HepG2 (cell line): ENCODE results near the gene CDC34. TPM values are rescaled to one million over a fixed set of nuclear protein-coding genes. Genes with fewer than 3 reads are reported as not detected.

ENCODE experiments used
- ATAC-seq: fragments of 200-7000 bp; cut with Tn5 transposase; 3 replicates; pipeline ENCODE4 v1.9.1; 2020; ENCODE audit warnings: mild to moderate bottlenecking, moderate library complexity
- BruUV-seq: library from RNA; stranded (reverse); fragments of 400-500 nt; replicated peaks from 2 replicates; lab custom pipeline; 2021; lab: Mats Ljungman, UMichigan
- CTCF ChIA-PET: fragments of 300-600 bp; formaldehyde crosslinking; extraction: SDS; loops from one replicate; lab custom pipeline; 2021; ENCODE audit warnings: low total read pairs, inconsistent platforms, low intra/inter-chr PET ratio; lab: Yijun Ruan, JAX
- POLR2A ChIA-PET: fragments of 350-600 bp; sonication (Branson Sonifier 250); formaldehyde crosslinking; loops from one replicate; lab custom pipeline; 2020; ENCODE audit warnings: antibody characterized with exemption, inconsistent platforms; lab: Yijun Ruan, JAX
- DNase-seq: peaks from one replicate; pipeline ENCODE4 v3.0.0-alpha.2; 2015; ENCODE audit warnings: low spot score
- FAIRE-seq: peaks from 3 replicates; lab custom pipeline; 2011; peaks lifted over from hg19 to GRCh38; lab: Jason Lieb, UNC
- H2AFZ ChIP-seq: one replicate; pipeline ENCODE4 v1.6.1; 2011; ENCODE audit warnings: low read length, inconsistent platforms
- H3K27ac ChIP-seq: fragments of 300-600 bp; 3 replicates; pipeline ENCODE4 v1.8.0; 2011; ENCODE audit warnings: mixed run types, mild to moderate bottlenecking, mixed read lengths, low read length, inconsistent platforms; ENCODE audit not compliant: insufficient read depth; ENCODE audit errors: extremely low read length
- H3K27me3 ChIP-seq, 2 experiments: fragments of 200-600 bp in 1 of 2; 2 replicates in 1 of 2; 3 replicates in 1 of 2; pipeline versions ENCODE4 v1.6.0 to v1.8.0; 2011; ENCODE audit warnings: low read length in 2 of 2, mild to moderate bottlenecking in 2 of 2, moderate library complexity in 2 of 2, inconsistent platforms in 1 of 2; ENCODE audit not compliant: insufficient read depth in 2 of 2, control insufficient read depth in 1 of 2
- H3K36me3 ChIP-seq, 2 experiments: fragments of 200-600 bp in 1 of 2; replicated peaks in 1 of 2; 2 replicates in 1 of 2; 3 replicates in 1 of 2; pipeline versions ENCODE4 v1.5.1 to v1.8.0; 2011; ENCODE audit warnings: low read length in 2 of 2, inconsistent platforms in 1 of 2; ENCODE audit not compliant: insufficient read depth in 2 of 2, control insufficient read depth in 1 of 2
- H3K4me1 ChIP-seq: 2 replicates; pipeline ENCODE4 v1.5.1; 2012; ENCODE audit warnings: low read length, inconsistent platforms; ENCODE audit not compliant: insufficient read depth
- H3K4me2 ChIP-seq: 2 replicates; pipeline ENCODE4 v1.6.0; 2011; ENCODE audit warnings: low read depth, low read length, inconsistent platforms
- H3K4me3 ChIP-seq, 3 experiments: fragments of 200-600 bp in 1 of 3; sonication (generic), shearing (Covaris generic) in 1 of 3; replicated peaks in 1 of 3; 2 replicates each; pipeline ENCODE4 v1.5.1; 2011 to 2016; ENCODE audit warnings: low read length in 3 of 3, inconsistent platforms in 2 of 3, low read depth in 2 of 3, mild to moderate bottlenecking in 2 of 3, control low read depth in 1 of 3, mixed read lengths in 1 of 3; ENCODE audit not compliant: insufficient read depth in 1 of 3
- H3K79me2 ChIP-seq: one replicate; pipeline ENCODE4 v1.6.1; 2011; ENCODE audit warnings: low read length, inconsistent platforms; ENCODE audit not compliant: insufficient read depth
- H3K9ac ChIP-seq: 2 replicates; pipeline ENCODE4 v1.6.0; 2011; ENCODE audit warnings: mild to moderate bottlenecking, low read depth, low read length, inconsistent platforms; ENCODE audit not compliant: insufficient read depth
- H3K9me3 ChIP-seq: 2 replicates; pipeline ENCODE4 v1.5.1; 2012; ENCODE audit warnings: mild to moderate bottlenecking, low read length
- H4K20me1 ChIP-seq: 2 replicates; pipeline ENCODE4 v1.6.0; 2011; ENCODE audit warnings: inconsistent platforms, mild to moderate bottlenecking, low read length, moderate library complexity; ENCODE audit not compliant: insufficient read depth
- AGO2 ChIP-seq: fragments of 200-400 bp; formaldehyde crosslinking; optimal IDR thresholded peaks from 2 replicates; pipeline ENCODE3; 2017; ENCODE audit warnings: mild to moderate bottlenecking, low read depth, low read length, moderate library complexity
- AHR ChIP-seq: IDR thresholded peaks from 2 replicates; pipeline ENCODE4 v1.6.1; 2018; ENCODE audit warnings: missing genetic modification reagents, missing compliant biosample characterization
- GABPB1 ChIP-seq: IDR thresholded peaks from 2 replicates; pipeline ENCODE4 v1.6.1; 2016; ENCODE audit warnings: mild to moderate bottlenecking, missing genetic modification reagents, moderate library complexity, missing compliant biosample characterization
- POLR2AphosphoS5 ChIP-seq: IDR thresholded peaks from 2 replicates; pipeline ENCODE4 v1.6.1; 2012; ENCODE audit warnings: low read depth, low read length
- RBFOX2 ChIP-seq: fragments of 200-400 bp; formaldehyde crosslinking; IDR thresholded peaks from 2 replicates; pipeline ENCODE4 v1.6.1; 2017; ENCODE audit warnings: low read depth, mild to moderate bottlenecking, low read length
- RBM22 ChIP-seq: fragments of 200-400 bp; formaldehyde crosslinking; optimal IDR thresholded peaks from 2 replicates; pipeline ENCODE3; 2017; ENCODE audit warnings: mild to moderate bottlenecking, low read length, moderate library complexity
- SIN3B ChIP-seq: fragments of 150-350 bp; IDR thresholded peaks from 2 replicates; pipeline ENCODE4 v1.6.1; 2014; ENCODE audit warnings: low read length
- ZBTB20 ChIP-seq: sonication (generic); formaldehyde crosslinking; IDR thresholded peaks from 2 replicates; pipeline ENCODE4 v1.8.1; 2023; ENCODE audit warnings: missing genetic modification reagents, low read depth, mild to moderate bottlenecking, borderline replicate concordance
- ZNF12 ChIP-seq: sonication (generic); formaldehyde crosslinking; IDR thresholded peaks from 2 replicates; pipeline ENCODE4 v1.5.0; 2020; ENCODE audit warnings: missing genetic modification reagents
- ZNF121 ChIP-seq: sonication (generic); formaldehyde crosslinking; IDR thresholded peaks from 2 replicates; pipeline ENCODE4 v1.5.0; 2020; ENCODE audit warnings: mild to moderate bottlenecking, missing genetic modification reagents
- ZNF18 ChIP-seq: sonication (generic); formaldehyde crosslinking; IDR thresholded peaks from 2 replicates; pipeline ENCODE4 v1.8.0; 2022; ENCODE audit warnings: mild to moderate bottlenecking, missing genetic modification reagents; ENCODE audit not compliant: insufficient replicate concordance
- ZNF335 ChIP-seq: sonication (generic); formaldehyde crosslinking; IDR thresholded peaks from 2 replicates; pipeline ENCODE4 v1.4.0; 2020; ENCODE audit warnings: missing genetic modification reagents
- ZNF619 ChIP-seq: sonication (generic); formaldehyde crosslinking; IDR thresholded peaks from 2 replicates; pipeline ENCODE4 v1.4.0; 2020; ENCODE audit warnings: mild to moderate bottlenecking, missing genetic modification reagents
- WGBS: methylation state at CpG from one replicate; pipeline ENCODE4 v1.1.6; 2017; ENCODE audit warnings: low lambda C conversion rate; 5-methylcytosine and 5-hydroxymethylcytosine counted together
- in situ Hi-C: cut with HindIII; loops from 2 replicates; pipeline ENCODE4 v1.10.0; 2017; ENCODE audit warnings: low pct_unique_long_range_greater_than_20kb; ENCODE audit not compliant: extremely low pct_ligation_motif_present
- intact Hi-C: fragments of 100-400 bp; cut with micrococcal nuclease; formaldehyde crosslinking; loops from one replicate; pipeline ENCODE4 v1.10.0; 2022; ENCODE audit not compliant: unreplicated experiment
- polyA plus RNA-seq, 8 experiments: library from polyadenylated mRNA; depleted of rRNA in 3 of 8; stranded (reverse) in 7 of 8; unstranded in 1 of 8; fragments of >200 nt; fragmentation: Illumina TruSeq in 4 of 8; extraction: Trizol in 4 of 8; gene quantifications; 2 replicates each; pipeline versions ENCODE4 v1.2.1 to v1.2.3, GENCODE V29; 2011 to 2016; ENCODE audit warnings: low read depth in 4 of 8, missing spikeins in 1 of 8, mixed read lengths in 1 of 8; ENCODE audit not compliant: insufficient read depth in 1 of 8
- total RNA-seq, 5 experiments: library from RNA; depleted of rRNA; stranded (reverse); fragments of >200 nt; fragmentation: Illumina TruSeq; extraction: Trizol; gene quantifications; 2 replicates each; pipeline ENCODE4 v1.2.3, GENCODE V29; 2016; ENCODE audit warnings: low read depth in 1 of 5
- TF ChIP-seq, protein P1 (sequence below): fragments of 450-650 bp; IDR thresholded peaks from 2 replicates; pipeline ENCODE4 v1.6.1; 2016

Gene CDC34
- total and polyA plus RNA-seq, 2 of the 13 experiments (the other 11 are each of a cell fraction or from before 2014, with no cell fraction given), result 138 to 150 TPM

DNA sequence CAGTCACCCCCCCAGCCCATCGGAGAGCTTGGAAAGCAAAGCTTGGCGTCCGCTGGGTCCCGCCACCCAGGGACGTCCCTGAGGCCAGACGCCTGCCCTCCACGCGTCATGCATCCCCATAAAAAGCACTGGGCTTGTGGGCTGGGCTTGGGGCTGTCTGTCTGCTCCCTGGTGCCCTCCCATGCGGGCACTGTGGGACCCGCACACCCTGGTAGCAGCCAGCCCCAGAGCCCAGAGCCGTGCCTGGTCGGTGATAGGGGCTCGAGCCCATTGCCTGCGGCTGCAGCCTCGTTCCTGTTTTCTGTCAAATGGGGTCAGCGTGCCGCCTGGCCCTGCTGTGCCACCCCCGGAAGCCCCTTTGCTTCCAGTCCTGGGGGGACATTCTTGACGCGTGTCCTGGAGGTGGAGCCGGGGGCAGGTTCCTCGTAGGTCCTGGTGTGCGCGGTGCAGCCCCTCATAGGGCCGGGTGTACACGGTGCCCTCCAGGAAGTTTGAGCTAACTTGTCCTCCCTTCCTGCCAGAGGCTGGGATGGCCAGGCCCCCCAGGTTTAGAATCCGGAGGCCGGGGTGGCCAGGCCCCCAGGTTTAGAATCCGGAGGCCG is 8.0 kb downstream of the CDC34 start:
- POLR2A ChIA-PET, result interaction anchor here (1.1 kb wide), 1 partner anchor 16 kb away, joined by 3 read pairs; no protein-coding TSS in a partner anchor
- Histone ChIP-seq H3K4me2 (no peak overlapping the region), H3K9me3 (no peaks in the 10 kb centered on the region)
- intact Hi-C loops, result no loop called here
- no peak for ATAC-seq
- TF ChIP-seq RBM22, result peak; percentile 16
- TF ChIP-seq AGO2, result peak; percentile 21
- peak; percentile 56; the same call in 1 of the 2 replicates for TF ChIP-seq RBFOX2
- no peak; the same call in 1 of the 2 replicates for TF ChIP-seq GABPB1 (CRISPR knock-in tag)
- TF ChIP-seq, all 625 proteins: peak for 3
- H3K27ac ChIP-seq, result no peak overlapping the region
- no peak overlapping the region for H2AFZ ChIP-seq
- in situ Hi-C loops, result no loop called here
- no TSS peak for BruUV-seq
- peaks cover 8% of the 10 kb centered on the region for H3K4me1 ChIP-seq
- WGBS, result 97% methylated on average over 16 of the region's 30 CpGs
- no peak overlapping the region for H3K9ac ChIP-seq
- CTCF ChIA-PET, result no interaction called here
- H4K20me1 ChIP-seq, result peaks cover 16% of the 10 kb centered on the region; the same call in 1 of the 2 replicates
- H3K4me3 ChIP-seq, result no peak overlapping the region
- H3K27me3 ChIP-seq, result no peaks in the 10 kb centered on the region
- peaks cover 11% of the 10 kb centered on the region for H3K79me2 ChIP-seq
- FAIRE-seq, result no peak
- H3K36me3 ChIP-seq, result peaks cover 16 to 50% of the 10 kb centered on the region in 2 experiments; a peak in 4 of 5 replicates
- no peak for DNase-seq

DNA sequence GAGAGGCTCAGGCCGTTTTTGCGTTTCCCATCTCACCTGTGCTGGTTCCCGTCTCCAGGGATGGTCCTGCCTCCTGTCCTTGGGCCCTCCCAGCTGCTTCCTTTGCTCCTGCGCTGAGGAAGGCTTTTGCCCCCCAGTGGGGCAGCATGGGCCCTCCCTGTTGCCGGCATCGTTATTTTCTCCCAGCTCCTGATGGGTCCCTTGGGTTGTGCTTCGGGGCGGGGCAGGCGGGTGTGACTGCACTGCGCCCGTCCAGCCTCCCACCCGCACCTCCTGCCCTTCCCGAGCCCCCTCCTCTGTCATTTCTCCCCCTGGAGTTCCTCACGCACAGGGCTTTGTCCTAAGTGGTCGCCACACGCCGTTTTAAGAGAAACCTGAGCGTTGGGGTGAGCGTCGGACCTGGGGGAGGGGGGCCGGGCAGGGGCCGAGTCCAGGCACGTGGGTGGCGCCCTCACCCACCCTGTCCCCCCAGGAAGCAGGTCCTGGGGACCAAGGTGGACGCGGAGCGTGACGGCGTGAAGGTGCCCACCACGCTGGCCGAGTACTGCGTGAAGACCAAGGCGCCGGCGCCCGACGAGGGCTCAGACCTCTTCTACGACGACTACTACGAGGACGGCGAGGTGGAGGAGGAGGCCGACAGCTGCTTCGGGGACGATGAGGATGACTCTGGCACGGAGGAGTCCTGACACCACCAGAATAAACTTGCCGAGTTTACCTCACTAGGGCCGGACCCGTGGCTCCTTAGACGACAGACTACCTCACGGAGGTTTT is 9.5 kb downstream of the CDC34 start:
- H3K9ac ChIP-seq, result no peak overlapping the region
- POLR2A ChIA-PET, result interaction anchor here (1.4 kb wide), 1 partner anchor 10 kb away, joined by 5 read pairs; no protein-coding TSS in a partner anchor
- intact Hi-C loops (no loop called here), in situ Hi-C loops (no loop called here)
- WGBS, result 96% methylated on average over 51 of the region's 51 CpGs
- TSS peak; percentile 38 for BruUV-seq
- H3K9me3 ChIP-seq, result no peaks in the 10 kb centered on the region
- no peak overlapping the region for H3K27ac ChIP-seq
- no peak for DNase-seq
- no peak overlapping the region for H3K4me3 ChIP-seq
- H3K79me2 ChIP-seq, result no peaks in the 10 kb centered on the region
- CTCF ChIA-PET, result no interaction called here
- no peaks in the 10 kb centered on the region for H3K27me3 ChIP-seq
- no peak for FAIRE-seq
- no peak for ATAC-seq
- no peak overlapping the region for H3K4me2 ChIP-seq
- H2AFZ ChIP-seq, result no peak overlapping the region
- H4K20me1 ChIP-seq, result peaks cover 6% of the 10 kb centered on the region; the same call in 1 of the 2 replicates
- no peaks in the 10 kb centered on the region for H3K4me1 ChIP-seq
- H3K36me3 ChIP-seq, result peaks cover 10 to 39% of the 10 kb centered on the region in 2 experiments; a peak in 4 of 5 replicates
- TF ChIP-seq ZNF121 (CRISPR knock-in tag) (no peak), POLR2AphosphoS5 (no peak), ZNF335 (CRISPR knock-in tag) (no peak), ZNF12 (no peak), RBFOX2 (0 out of 2 replicates have a peak, but pooled peaks have one; percentile 36), ZNF18 (CRISPR knock-in tag) (no peak), ZNF619 (CRISPR knock-in tag) (no peak), SIN3B (no peak), AHR (CRISPR knock-in tag) (no peak), AGO2 (peak; percentile 23), ZBTB20 (CRISPR knock-in tag) (no peak)
- TF ChIP-seq, protein P1, sequence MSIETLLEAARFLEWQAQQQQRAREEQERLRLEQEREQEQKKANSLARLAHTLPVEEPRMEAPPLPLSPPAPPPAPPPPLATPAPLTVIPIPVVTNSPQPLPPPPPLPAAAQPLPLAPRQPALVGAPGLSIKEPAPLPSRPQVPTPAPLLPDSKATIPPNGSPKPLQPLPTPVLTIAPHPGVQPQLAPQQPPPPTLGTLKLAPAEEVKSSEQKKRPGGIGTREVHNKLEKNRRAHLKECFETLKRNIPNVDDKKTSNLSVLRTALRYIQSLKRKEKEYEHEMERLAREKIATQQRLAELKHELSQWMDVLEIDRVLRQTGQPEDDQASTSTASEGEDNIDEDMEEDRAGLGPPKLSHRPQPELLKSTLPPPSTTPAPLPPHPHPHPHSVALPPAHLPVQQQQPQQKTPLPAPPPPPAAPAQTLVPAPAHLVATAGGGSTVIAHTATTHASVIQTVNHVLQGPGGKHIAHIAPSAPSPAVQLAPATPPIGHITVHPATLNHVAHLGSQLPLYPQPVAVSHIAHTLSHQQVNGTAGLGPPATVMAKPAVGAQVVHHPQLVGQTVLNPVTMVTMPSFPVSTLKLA, result no peak
